ENCODE measurements around the gene ASTN2. TPM values are rescaled to one million over a fixed set of nuclear protein-coding genes. Genes with fewer than 3 reads are reported as not detected.

ASTN2 gene
- total RNA-seq, 4 donors from 2014 or later, result 0.94 to 5.6 (median 3.7) TPM

- Histone ChIP-seq H3K27me3 (no peaks in the 10 kb centered on the region), H3K9me3 (no peaks in the 10 kb centered on the region), H3K4me3 (replicated peaks in 1 of 3) (no peak overlapping the region), H3K27ac (no peak overlapping the region), H3K4me1 (no peaks in the 10 kb centered on the region), H3K36me3 (peaks cover 0 to 4% of the 10 kb centered on the region in 2 donors)
- no peak for DNase-seq
- intact Hi-C loops (cut with DNase I), result no loop called here
- no peak for TF ChIP-seq POLR2A (IDR thresholded peaks at IDR 0.05)
- TF ChIP-seq, protein P1, sequence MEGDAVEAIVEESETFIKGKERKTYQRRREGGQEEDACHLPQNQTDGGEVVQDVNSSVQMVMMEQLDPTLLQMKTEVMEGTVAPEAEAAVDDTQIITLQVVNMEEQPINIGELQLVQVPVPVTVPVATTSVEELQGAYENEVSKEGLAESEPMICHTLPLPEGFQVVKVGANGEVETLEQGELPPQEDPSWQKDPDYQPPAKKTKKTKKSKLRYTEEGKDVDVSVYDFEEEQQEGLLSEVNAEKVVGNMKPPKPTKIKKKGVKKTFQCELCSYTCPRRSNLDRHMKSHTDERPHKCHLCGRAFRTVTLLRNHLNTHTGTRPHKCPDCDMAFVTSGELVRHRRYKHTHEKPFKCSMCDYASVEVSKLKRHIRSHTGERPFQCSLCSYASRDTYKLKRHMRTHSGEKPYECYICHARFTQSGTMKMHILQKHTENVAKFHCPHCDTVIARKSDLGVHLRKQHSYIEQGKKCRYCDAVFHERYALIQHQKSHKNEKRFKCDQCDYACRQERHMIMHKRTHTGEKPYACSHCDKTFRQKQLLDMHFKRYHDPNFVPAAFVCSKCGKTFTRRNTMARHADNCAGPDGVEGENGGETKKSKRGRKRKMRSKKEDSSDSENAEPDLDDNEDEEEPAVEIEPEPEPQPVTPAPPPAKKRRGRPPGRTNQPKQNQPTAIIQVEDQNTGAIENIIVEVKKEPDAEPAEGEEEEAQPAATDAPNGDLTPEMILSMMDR (IDR thresholded peaks at IDR 0.05), result no peak
Observed at GRCh38 chr9:116704470-116704869, 710.4 kb downstream of the ASTN2 start.

GRCh38 chr9:116703634-116704033, 711.2 kb downstream of the ASTN2 start:
- no peak for DNase-seq
- no peaks in the 10 kb centered on the region for H3K9me3 ChIP-seq
- 100% methylated on average over 3 of the region's 3 CpGs for WGBS, 2 donors
- H3K36me3 ChIP-seq, result peaks cover 8 to 12% of the 10 kb centered on the region in 2 donors
- no peak for TF ChIP-seq POLR2A (IDR thresholded peaks at IDR 0.05)
- TF ChIP-seq, protein P1 (IDR thresholded peaks at IDR 0.05), result no peak
- intact Hi-C loops (cut with DNase I), result no loop called here
- no peak overlapping the region for H3K27ac ChIP-seq
- H3K4me1 ChIP-seq, result no peaks in the 10 kb centered on the region
- no peaks in the 10 kb centered on the region for H3K27me3 ChIP-seq
- no peak overlapping the region for H3K4me3 ChIP-seq (replicated peaks in 1 of 3)

DNA sequence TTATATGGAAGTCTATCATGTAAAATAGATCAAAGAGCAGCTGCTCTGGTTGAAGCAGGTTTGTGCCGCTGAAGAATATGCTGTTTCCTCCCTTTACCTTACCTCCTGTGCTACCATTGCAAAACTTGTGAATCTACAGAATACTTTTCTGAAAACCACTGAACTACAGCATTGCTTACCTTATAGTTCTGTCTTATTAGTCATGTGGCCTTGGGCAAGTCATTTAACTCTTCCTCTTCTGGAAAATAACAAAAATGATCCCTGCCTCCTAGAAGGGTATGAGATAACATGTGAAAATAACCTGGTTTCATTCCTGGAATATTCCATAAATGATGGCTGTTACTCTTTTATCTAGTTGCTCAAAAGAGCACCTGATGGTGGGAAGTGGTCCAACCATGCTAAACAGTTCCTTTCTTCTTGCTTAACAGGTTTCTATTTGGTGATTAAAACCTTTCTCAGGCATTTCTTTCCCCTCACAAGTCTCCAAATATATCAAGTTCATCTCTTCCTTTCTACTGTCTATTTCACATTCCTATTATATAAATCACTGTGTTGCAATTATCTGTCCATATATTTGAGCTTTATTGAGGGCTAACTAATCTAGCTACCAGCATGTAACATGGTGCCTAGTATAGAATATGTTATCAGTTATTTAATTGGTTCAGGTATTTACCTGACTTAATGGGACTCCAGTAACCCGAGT, 712.8 kb downstream of the ASTN2 start:
- H3K9me3 ChIP-seq, result no peaks in the 10 kb centered on the region
- no peaks in the 10 kb centered on the region for H3K4me1 ChIP-seq
- no peaks in the 10 kb centered on the region for H3K27me3 ChIP-seq
- no peak overlapping the region for H3K27ac ChIP-seq
- no peak overlapping the region for H3K4me3 ChIP-seq (replicated peaks in 1 of 3)
- TF ChIP-seq POLR2A (IDR thresholded peaks at IDR 0.05), result no peak
- TF ChIP-seq, protein P1 (IDR thresholded peaks at IDR 0.05), result no peak
- intact Hi-C loops (cut with DNase I), result no loop called here
- no peak for DNase-seq
- peaks cover 19 to 23% of the 10 kb centered on the region in 2 donors for H3K36me3 ChIP-seq
- 49 to 88% methylated on average over 2 of the region's 2 CpGs for WGBS, 2 donors

GRCh38 chr9:116700882-116701865, 713.7 kb downstream of the ASTN2 start:
- intact Hi-C loops (cut with DNase I), result no loop called here
- TF ChIP-seq, protein P1 (IDR thresholded peaks at IDR 0.05), result no peak
- TF ChIP-seq POLR2A (IDR thresholded peaks at IDR 0.05), result no peak
- 75 to 82% methylated on average over 2 of the region's 2 CpGs for WGBS, 2 donors

More at GRCh38 chr9:116700882-116701865, 713.7 kb downstream of the ASTN2 start:
- Histone ChIP-seq H3K27me3 (no peaks in the 10 kb centered on the region), H3K4me3 (replicated peaks in 1 of 3) (no peak overlapping the region), H3K9me3 (no peaks in the 10 kb centered on the region), H3K4me1 (no peaks in the 10 kb centered on the region), H3K36me3 (peaks cover 19 to 23% of the 10 kb centered on the region in 2 donors), H3K27ac (no peak overlapping the region)
- DNase-seq, result no peak

All from thyroid gland (tissue), 4 donors.